Measurements from ENCODE around the gene TENT4B. TPM values are rescaled to one million over a fixed set of nuclear protein-coding genes. Genes with fewer than 3 reads are reported as not detected.

The TENT4B gene
- total RNA-seq, 1 experiment from 2014 or later: 18.3 TPM

DNA sequence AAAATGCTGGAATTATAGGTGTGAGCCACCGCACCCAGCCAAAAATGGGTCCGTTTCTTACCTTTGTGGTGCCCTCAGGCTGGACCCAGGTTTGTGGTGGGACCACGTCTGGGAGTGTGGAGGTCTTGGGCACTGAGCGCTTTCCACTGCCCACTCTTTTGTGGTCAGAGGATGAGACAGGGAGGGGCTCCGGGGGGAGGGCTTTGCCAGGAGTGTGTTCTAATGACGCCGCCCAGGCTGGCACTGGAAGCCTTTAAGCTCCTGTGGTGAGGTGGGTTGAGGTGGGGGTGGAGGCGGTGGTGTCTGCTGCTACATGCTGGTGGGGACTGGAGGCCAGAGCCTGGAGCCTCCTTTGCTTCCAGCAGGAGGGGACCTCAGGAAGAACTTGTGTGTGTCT is 100.4 kb downstream of the TENT4B start:
- intact Hi-C loops (cut with micrococcal nuclease; ENCODE audit: unreplicated experiment): no loop called here
- no peaks in the 10 kb centered on the region for H3K27me3 ChIP-seq (replicated peaks; ENCODE audit: insufficient read depth, low read depth, low read length, poor library complexity)
- DNase-seq (ENCODE audit: low spot score): no peak
- no peaks in the 10 kb centered on the region for H3K9me3 ChIP-seq (ENCODE audit: low read depth, low read length, poor library complexity, severe bottlenecking)
- H3K27ac ChIP-seq (ENCODE audit: low read depth, low read length, poor library complexity, severe bottlenecking): no peak overlapping the region
- no peaks in the 10 kb centered on the region for H3K36me3 ChIP-seq (ENCODE audit: insufficient read depth, low read length, poor library complexity, severe bottlenecking)
- no TSS peak for BruUV-seq (replicated peaks)
- H3K4me1 ChIP-seq (ENCODE audit: insufficient read depth, low read length, poor library complexity, severe bottlenecking): no peaks in the 10 kb centered on the region
- no peak overlapping the region for H3K4me3 ChIP-seq (ENCODE audit: low read depth, low read length, poor library complexity, severe bottlenecking)
- POLR2A ChIA-PET (ENCODE audit: low non-redundant PET): no interaction called here
- no peak for TF ChIP-seq EZH2 (IDR thresholded peaks at IDR 0.05; ENCODE audit: borderline replicate concordance, low read depth, low read length, poor library complexity, severe bottlenecking)
- TF ChIP-seq, protein P1, sequence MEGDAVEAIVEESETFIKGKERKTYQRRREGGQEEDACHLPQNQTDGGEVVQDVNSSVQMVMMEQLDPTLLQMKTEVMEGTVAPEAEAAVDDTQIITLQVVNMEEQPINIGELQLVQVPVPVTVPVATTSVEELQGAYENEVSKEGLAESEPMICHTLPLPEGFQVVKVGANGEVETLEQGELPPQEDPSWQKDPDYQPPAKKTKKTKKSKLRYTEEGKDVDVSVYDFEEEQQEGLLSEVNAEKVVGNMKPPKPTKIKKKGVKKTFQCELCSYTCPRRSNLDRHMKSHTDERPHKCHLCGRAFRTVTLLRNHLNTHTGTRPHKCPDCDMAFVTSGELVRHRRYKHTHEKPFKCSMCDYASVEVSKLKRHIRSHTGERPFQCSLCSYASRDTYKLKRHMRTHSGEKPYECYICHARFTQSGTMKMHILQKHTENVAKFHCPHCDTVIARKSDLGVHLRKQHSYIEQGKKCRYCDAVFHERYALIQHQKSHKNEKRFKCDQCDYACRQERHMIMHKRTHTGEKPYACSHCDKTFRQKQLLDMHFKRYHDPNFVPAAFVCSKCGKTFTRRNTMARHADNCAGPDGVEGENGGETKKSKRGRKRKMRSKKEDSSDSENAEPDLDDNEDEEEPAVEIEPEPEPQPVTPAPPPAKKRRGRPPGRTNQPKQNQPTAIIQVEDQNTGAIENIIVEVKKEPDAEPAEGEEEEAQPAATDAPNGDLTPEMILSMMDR (conservative IDR thresholded peaks at IDR 0.05; ENCODE audit: low read depth, low read length): no peak
- CTCF ChIA-PET: no interaction called here

DNA sequence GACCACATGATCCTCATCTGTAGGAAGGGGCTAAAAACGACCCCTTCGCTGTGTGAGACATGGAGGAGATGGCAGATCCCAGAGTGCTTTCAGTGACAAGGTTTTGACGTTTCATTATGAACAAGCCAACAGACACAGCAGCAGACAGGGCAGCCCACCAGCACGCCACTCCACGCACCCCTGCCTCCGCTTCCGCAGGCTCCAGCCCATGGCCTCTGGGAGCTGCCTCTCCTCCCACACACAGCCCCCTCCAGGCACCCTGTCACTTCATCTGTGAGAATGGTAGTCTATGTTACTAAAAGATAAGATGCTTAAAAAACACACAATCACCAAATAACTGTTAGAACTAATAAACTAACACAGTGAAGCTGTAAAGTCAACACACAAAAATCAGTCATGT is 101.0 kb downstream of the TENT4B start:
- no TSS peak for BruUV-seq (replicated peaks)

DNA sequence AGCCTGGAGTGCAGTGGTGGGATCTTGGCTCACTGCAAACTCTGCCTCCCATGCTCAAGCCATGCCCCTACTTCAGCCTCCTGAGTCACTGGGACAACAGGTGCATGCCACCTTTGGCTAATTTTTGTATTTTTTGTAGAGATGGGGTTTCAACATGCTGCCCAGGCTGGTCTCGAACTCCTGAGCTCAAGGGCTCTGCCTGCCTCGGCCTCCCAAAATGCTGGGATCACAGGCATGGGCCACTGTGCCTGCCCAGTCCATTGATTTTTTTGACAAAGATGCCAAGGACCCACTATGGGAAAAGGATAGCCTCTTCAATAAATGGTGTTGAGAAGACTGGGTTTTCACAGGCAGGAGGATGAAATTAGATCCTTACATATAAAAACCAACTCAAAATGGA is 102.4 kb downstream of the TENT4B start:
- no peaks in the 10 kb centered on the region for H3K36me3 ChIP-seq (ENCODE audit: insufficient read depth, low read length, poor library complexity, severe bottlenecking)
- no peak for TF ChIP-seq EZH2 (IDR thresholded peaks at IDR 0.05; ENCODE audit: borderline replicate concordance, low read depth, low read length, poor library complexity, severe bottlenecking)
- TF ChIP-seq, protein P1 (conservative IDR thresholded peaks at IDR 0.05; ENCODE audit: low read depth, low read length): no peak
- ChIA-PET POLR2A (ENCODE audit: low non-redundant PET) (no interaction called here), CTCF (no interaction called here)
- H3K27ac ChIP-seq (ENCODE audit: low read depth, low read length, poor library complexity, severe bottlenecking): no peak overlapping the region
- intact Hi-C loops (cut with micrococcal nuclease; ENCODE audit: unreplicated experiment): no loop called here
- peaks cover 9% of the 10 kb centered on the region for H3K4me1 ChIP-seq (ENCODE audit: insufficient read depth, low read length, poor library complexity, severe bottlenecking)
- no peaks in the 10 kb centered on the region for H3K27me3 ChIP-seq (replicated peaks; ENCODE audit: insufficient read depth, low read depth, low read length, poor library complexity)
- no TSS peak for BruUV-seq (replicated peaks)
- no peaks in the 10 kb centered on the region for H3K9me3 ChIP-seq (ENCODE audit: low read depth, low read length, poor library complexity, severe bottlenecking)
- no peak for DNase-seq (ENCODE audit: low spot score)
- H3K4me3 ChIP-seq (ENCODE audit: low read depth, low read length, poor library complexity, severe bottlenecking): no peak overlapping the region

More for the DNA sequence above, 101.0 kb downstream of the TENT4B start:
- Histone ChIP-seq H3K27me3 (replicated peaks; ENCODE audit: insufficient read depth, low read depth, low read length, poor library complexity) (no peaks in the 10 kb centered on the region), H3K4me1 (ENCODE audit: insufficient read depth, low read length, poor library complexity, severe bottlenecking) (no peaks in the 10 kb centered on the region), H3K27ac (ENCODE audit: low read depth, low read length, poor library complexity, severe bottlenecking) (no peak overlapping the region), H3K9me3 (ENCODE audit: low read depth, low read length, poor library complexity, severe bottlenecking) (no peaks in the 10 kb centered on the region), H3K4me3 (ENCODE audit: low read depth, low read length, poor library complexity, severe bottlenecking) (no peak overlapping the region), H3K36me3 (ENCODE audit: insufficient read depth, low read length, poor library complexity, severe bottlenecking) (no peaks in the 10 kb centered on the region)
- intact Hi-C loops (cut with micrococcal nuclease; ENCODE audit: unreplicated experiment): no loop called here
- ChIA-PET CTCF (no interaction called here), POLR2A (ENCODE audit: low non-redundant PET) (no interaction called here)
- no peak for DNase-seq (ENCODE audit: low spot score)
- TF ChIP-seq, protein P1 (conservative IDR thresholded peaks at IDR 0.05; ENCODE audit: low read depth, low read length): no peak
- TF ChIP-seq EZH2 (IDR thresholded peaks at IDR 0.05; ENCODE audit: borderline replicate concordance, low read depth, low read length, poor library complexity, severe bottlenecking): no peak
